NCI-H2107 treated with DMSO at 0.1 percent for 48 hours (cell line): ENCODE measurements around the gene PHACTR4.
"Not testable (repeated sequence)": the region's sequence is repeated elsewhere in the genome, so short reads cannot be mapped to it uniquely, and the experiment has no call there.

ENCODE experiments used
- DNase-seq: peaks from one replicate; lab custom pipeline; 2025; ENCODE audit not compliant: unreplicated experiment; lab: John Stamatoyannopoulos, UW

The PHACTR4 gene

GRCh38 chr1:28519946-28520725, 150.6 kb downstream of the PHACTR4 start:
- DNase-seq = no peak

DNA sequence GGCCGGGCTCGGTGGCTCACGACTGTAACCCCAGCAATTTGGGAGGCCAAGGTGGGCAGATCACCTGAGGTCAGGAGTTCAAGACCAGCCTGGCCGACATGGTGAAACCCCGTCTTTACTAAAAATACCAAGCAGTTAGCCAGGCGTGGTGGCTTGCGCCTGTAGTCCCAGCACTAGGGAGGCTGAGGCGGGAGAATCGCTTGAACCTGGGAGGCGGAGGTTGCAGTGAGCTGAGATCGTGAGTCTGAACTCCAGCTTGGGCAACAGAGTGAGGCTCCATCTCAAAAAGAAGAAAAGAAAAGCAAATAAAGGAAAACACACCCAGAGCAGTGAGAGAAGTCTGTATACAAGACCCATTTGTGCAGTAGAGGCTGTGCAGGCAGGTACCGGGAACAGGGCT, 151.3 kb downstream of the PHACTR4 start:
- not testable (repeated sequence) for DNase-seq

DNA sequence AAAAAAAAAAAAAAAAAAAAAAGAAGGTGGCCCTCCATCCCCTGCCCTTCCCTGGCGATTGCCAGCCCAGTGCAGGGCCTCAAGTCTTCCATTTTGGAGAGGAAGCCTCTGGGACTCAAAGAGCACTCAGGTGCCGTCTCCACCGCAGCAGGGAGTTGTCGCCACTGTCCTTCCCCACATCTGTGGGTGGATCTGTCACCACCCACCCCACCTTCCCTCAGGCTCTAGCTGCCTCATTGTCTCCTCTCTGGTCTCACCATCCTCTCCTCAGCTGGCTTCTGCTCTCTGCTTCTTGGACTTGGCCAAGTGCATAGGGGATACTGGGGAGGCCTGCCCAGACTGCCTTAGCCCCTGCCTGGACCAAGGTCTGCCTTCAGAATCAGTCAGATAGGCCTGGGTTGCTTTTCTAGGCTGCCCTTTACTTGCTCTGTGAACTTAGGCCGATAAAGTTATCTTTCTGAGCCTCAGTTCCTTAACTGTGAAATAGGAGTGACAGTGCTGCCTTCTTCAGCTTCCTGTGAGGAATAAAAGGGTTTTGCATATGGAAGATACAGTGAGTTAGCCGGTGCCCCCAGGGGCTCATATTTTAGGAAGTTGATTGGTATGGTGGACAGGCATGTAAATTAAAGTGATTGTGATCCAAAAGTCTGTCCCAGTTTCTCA, 152.1 kb downstream of the PHACTR4 start:
- DNase-seq = no peak

DNA sequence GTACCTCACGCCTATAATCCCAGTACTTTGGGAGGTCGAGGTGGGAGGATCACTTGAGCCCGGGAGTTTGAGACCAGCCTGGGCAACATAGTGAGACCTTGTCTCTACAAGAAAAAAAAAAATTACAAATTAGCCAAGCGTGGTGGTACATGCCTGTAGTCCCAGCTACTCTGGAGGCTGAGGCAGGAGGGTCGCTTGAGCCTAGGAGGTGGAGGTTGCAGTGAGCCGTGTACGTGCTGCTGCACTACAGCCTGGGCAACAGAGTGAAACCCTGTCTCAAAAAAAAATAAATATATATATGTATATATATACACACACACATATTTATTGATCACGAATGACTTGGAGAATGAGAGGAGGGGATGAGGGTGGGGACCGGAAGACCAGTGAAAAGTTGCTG, 153.0 kb downstream of the PHACTR4 start:
- DNase-seq = not testable (repeated sequence)

DNA sequence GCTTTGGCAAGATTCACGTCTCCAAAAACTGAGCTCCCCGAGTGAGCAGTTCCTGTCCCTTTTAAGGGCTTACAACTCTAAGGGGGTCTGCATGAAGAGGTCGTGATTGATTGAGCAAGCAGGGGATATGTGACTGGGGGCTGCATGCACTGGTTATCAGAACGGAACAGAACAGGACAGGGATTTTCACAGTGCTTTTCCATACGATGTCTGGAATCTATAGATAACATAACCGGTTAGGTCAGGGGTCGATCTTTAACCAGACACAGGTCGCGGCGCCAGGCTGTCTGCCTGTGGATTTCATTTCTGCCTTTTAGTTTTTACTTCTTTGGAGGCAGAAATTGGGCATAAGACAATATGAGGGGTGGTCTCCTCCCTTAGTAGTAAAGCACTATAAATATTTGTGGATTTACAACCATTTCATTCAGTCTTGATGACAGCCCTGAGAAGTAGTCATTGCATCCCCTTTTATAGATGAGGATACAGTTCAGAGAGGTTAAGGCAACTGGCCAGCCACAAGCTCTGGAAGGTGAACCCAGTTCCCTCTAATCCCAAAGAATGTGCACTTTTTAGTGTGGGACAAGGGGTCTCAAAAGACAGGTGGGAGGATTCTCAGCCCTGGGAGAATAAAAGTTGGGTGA, 155.6 kb downstream of the PHACTR4 start:
- not testable (repeated sequence) for DNase-seq

- no peak for DNase-seq
These were observed 157.3 kb downstream of the PHACTR4 start for GRCh38 chr1:28526886-28527285.

DNA sequence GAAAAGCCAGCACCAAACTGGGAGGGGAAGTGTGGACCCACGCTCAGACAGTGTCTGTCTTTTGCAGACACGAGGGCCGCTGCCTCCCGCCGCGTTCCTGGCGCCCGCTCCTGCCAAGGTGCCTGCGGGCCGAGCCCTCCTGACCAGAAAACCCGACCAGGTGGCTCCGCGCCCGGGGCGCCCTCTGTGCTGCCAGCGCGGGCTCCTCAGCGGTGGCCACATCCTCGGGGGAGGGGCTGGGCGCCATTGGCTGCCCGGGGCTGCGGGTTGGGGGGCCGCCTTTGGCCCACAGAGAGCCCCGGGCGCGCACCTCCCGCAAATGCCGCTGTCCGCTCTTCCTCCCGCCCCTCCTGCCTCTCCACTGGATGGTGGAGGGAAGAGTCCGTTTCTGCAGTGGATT, 160.9 kb downstream of the PHACTR4 start:
- no peak for DNase-seq

DNA sequence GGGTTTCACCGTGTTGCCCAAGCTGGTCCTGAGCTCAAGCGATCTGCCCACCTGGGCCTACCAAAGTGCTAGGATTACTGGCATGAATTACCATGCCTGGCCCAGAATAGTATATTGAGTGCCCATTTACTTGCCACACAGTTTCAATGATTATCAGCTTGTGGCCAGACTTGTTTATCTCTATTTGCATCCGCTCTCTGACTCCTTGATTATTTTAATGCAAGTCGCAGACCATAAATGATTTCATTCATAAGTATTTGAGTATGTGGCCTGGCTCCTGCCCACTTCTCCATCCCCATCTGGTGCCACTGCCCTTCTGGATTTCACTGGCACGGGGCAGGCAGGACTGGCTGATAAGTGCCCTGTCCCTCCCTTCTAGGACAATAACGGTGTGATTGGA, 165.1 kb downstream of the PHACTR4 start:
- no peak for DNase-seq

DNA sequence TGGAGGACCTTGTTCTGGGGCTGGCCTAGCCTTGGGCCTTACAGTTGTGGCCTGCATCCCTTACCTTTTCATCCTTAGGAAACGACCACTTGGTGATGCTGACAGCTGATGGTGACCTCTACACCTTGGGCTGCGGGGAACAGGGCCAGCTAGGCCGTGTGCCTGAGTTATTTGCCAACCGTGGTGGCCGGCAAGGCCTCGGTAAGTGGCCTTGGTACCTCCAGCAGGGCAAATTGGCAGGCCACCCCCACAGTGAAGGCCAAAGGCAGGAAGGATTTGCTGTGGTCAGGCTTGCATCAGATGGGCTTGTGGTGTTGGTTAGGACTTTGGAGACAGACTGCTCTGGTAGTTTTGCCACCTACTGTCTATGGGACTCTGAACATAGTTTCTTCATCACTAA, 165.6 kb downstream of the PHACTR4 start:
- no peak for DNase-seq

DNA sequence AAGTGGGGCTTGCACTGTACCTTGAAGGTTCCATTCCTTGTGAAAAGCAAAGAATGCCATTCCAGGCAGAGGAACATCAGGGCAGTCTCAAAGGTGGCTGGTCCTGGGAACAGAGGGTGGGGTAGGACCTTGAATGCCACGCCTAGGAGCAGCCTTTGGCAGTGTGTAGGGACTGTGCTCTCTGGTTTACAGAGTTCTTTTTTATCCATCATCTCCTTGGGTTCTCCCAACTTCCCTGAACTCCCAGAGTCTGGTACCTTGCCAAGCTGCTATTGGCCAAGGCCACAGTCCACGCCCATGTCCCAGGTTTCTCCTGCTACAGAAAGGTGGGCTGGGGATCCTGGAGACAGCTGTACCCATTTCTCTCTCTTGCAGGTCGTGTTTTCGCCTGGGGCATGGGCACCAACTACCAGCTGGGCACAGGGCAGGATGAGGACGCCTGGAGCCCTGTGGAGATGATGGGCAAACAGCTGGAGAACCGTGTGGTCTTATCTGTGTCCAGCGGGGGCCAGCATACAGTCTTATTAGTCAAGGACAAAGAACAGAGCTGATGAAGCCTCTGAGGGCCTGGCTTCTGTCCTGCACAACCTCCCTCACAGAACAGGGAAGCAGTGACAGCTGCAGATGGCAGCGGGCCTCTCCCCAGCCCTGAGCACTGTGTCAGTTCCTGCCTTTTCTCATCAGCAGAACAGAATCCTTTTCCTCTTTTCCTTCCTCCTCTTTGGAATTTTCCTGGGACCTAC, 168.1 kb downstream of the PHACTR4 start:
- DNase-seq = no peak

GRCh38 chr1:28538286-28538685, 168.7 kb downstream of the PHACTR4 start:
- no peak for DNase-seq

- no peak for DNase-seq
These were observed 171.1 kb downstream of the PHACTR4 start for GRCh38 chr1:28540651-28541050.

DNA sequence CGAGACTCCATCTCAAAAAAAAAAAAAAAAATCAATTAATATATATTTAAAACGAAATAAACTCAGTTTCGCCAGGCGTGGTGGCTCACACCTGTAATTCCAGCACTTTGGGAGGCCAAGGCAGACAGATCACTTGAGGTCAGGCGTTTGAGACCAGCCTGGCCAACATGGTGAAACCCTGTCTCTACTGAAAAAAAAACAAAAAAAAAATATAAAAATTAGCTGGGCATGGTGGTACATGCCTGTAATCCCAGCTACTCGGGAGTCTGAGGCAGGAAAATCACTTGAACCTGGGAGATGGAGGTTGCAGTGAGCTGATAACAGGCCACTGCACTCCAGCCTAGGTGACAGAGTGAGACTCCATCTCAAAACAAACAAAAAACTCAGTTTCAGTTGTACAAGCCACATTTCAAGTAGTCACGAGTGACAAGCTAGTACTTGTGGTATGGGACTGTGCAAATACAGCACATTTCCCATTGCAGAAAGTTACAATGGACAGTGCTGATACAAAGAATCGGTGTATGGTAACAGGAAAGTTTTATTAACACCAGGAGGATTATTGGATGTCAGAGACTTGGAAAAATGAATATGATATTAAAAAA, 172.0 kb downstream of the PHACTR4 start:
- not testable (repeated sequence) for DNase-seq

DNA sequence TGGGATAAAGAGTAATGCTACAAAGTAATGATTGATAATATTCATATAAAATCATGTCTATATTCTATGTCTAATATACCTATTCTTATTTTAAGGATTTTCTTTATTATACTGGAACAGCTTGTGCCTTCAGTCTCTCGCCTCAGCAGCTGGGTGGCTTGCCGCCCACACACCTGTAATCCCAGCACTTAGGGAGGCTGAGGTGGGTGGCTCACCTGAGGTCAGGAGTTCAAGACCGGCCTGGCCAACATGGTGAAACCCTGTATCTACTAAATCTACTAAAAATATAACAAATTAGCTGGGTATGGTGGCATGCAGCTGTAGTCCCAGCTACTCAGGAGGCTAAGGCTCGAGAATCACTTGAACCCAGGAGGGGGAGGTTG, 175.7 kb downstream of the PHACTR4 start:
- DNase-seq = no peak

- no peak for DNase-seq
These were observed 178.8 kb downstream of the PHACTR4 start for GRCh38 chr1:28548318-28548717.
